ENCODE data around the gene FMN2. TPM values are rescaled to one million over a fixed set of nuclear protein-coding genes. Genes with fewer than 3 reads are reported as not detected.
"Not testable (repeated sequence)": the region's sequence is repeated elsewhere in the genome, so short reads cannot be mapped to it uniquely, and the experiment has no call there.

The FMN2 gene
- total and polyA plus RNA-seq, 8 donors: 0.20 to 2.1 (median 1.2) TPM

DNA sequence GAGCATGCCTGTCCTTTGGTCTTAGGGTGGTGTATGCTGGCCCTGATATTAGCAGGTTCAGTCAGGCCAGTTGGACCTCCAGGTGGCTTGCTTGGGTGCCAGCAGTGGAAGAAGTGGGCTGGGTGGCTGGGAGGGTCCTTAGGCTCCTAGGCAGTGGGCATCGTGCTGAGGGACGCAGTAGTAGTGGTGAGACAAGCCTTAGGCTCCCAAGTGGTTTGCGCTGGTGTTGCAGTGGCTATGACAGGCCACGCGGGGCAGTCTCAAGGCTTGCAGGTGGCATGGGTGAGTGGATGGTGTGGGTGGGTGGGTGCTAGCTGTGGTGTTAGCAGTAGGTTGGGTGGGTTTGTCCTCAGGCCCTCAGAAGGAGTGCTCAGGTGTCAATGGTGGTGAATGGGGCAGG, 162.3 kb downstream of the FMN2 start:
- intact Hi-C loops (cut with DNase I): no loop called here
- DNase-seq (peak in 1 of 4 donors; percentile 33), ATAC-seq (no peak)
- Histone ChIP-seq H3K27me3 (no peaks in the 10 kb centered on the region), H3K27ac (no peak overlapping the region), H3K4me3 (no peak overlapping the region), H3K36me3 (no peaks in the 10 kb centered on the region), H3K4me1 (no peaks in the 10 kb centered on the region), H3K9me3 (peaks cover 0 to 17% of the 10 kb centered on the region in 2 donors)
- TF ChIP-seq, protein P1, sequence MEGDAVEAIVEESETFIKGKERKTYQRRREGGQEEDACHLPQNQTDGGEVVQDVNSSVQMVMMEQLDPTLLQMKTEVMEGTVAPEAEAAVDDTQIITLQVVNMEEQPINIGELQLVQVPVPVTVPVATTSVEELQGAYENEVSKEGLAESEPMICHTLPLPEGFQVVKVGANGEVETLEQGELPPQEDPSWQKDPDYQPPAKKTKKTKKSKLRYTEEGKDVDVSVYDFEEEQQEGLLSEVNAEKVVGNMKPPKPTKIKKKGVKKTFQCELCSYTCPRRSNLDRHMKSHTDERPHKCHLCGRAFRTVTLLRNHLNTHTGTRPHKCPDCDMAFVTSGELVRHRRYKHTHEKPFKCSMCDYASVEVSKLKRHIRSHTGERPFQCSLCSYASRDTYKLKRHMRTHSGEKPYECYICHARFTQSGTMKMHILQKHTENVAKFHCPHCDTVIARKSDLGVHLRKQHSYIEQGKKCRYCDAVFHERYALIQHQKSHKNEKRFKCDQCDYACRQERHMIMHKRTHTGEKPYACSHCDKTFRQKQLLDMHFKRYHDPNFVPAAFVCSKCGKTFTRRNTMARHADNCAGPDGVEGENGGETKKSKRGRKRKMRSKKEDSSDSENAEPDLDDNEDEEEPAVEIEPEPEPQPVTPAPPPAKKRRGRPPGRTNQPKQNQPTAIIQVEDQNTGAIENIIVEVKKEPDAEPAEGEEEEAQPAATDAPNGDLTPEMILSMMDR (IDR thresholded peaks at IDR 0.05): no peak

DNA sequence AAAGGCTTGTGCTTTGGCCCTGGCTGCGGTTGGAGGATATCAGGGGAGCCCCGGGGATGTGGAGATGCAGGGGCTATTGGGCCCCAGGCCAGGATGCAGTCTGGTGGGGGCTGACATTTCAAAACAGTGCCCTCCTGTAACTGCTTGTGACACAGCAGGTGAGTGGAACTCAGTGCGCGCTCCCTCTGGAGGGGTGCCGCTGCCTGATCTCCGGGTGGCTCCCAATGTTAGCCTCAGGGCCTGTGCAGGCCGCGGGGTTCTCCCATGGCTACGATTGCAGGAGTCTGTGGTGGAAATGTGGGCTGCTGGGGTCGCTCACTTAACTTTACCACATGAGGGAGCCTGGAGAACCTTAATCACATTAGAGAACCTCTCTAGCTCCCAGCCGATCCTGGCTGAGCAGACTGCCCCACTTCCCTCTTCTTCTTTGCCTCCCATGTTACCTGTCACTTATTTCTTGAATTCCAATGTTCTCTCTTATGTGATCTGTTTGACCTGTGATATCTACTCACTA, 163.2 kb downstream of the FMN2 start:
- H3K4me1 ChIP-seq: no peaks in the 10 kb centered on the region
- DNase-seq: no peak
- peaks cover 0 to 17% of the 10 kb centered on the region in 2 donors for H3K9me3 ChIP-seq
- no peak overlapping the region for H3K4me3 ChIP-seq
- no peaks in the 10 kb centered on the region for H3K27me3 ChIP-seq
- H3K36me3 ChIP-seq: no peaks in the 10 kb centered on the region
- TF ChIP-seq, protein P1 (IDR thresholded peaks at IDR 0.05): no peak
- intact Hi-C loops (cut with DNase I): no loop called here
- H3K27ac ChIP-seq: no peak overlapping the region
- ATAC-seq: peak; percentile 31

DNA sequence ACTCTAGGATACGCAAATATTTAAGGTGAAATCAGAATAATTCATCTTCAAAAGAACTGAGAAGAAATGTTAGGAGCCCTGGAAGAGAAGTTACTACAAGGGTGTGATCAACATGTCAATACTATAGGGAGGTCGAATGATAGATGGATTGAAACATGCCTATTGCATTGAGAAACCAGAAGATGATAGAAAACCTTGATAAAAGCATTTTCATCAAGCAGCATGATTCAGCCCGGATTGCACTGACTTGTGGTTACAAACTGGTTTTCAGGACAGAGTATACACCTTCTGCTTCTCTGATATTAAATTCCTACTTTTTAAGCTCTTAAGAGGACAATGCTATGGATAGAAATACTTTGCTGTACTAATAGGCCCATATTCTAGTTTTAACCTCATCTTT, 164.2 kb downstream of the FMN2 start:
- Histone ChIP-seq H3K27ac (no peak overlapping the region), H3K27me3 (no peaks in the 10 kb centered on the region)
- intact Hi-C loops (cut with DNase I): no loop called here

DNA sequence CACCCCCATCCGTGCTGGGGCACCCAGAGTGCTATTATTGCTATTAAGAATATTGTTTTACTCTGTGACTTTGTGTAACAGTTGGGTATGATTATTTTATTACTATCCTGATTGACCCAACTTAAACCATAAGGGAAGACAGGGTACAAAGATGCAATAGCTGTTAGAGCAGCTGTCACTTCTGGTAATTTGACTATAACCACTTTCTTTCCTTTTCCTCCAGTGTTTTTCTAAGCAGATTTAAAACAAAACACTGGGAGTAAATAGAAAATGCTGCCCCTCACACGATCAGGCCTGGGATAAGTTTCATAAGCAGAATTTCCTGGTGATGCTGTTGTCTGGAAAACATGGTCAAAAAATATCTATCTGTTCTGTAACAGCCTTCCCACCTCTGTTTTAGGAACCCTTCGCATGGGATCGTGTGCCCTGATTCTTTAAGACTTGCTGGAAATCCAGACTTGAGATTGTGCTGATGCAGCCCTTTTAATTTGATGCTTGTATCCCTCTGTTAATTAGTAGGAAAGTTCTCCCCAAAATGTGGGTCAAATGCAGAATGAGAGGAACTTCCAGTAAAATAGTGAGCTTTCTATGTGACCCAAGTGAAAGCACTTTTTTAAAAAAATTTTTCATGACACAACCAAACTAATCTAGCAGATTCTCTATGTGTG, 165.3 kb downstream of the FMN2 start:
- no peaks in the 10 kb centered on the region for H3K36me3 ChIP-seq
- DNase-seq (no peak), ATAC-seq (no peak)
- TF ChIP-seq, protein P1 (IDR thresholded peaks at IDR 0.05): no peak
- no peaks in the 10 kb centered on the region for H3K27me3 ChIP-seq
- no peak overlapping the region for H3K27ac ChIP-seq
- H3K9me3 ChIP-seq: peaks cover 0 to 17% of the 10 kb centered on the region in 2 donors
- intact Hi-C loops (cut with DNase I): no loop called here
- no peaks in the 10 kb centered on the region for H3K4me1 ChIP-seq
- no peak overlapping the region for H3K4me3 ChIP-seq

More for the DNA sequence above, 164.2 kb downstream of the FMN2 start:
- H3K4me3 ChIP-seq: no peak overlapping the region
- H3K9me3 ChIP-seq: peaks cover 0 to 17% of the 10 kb centered on the region in 2 donors
- TF ChIP-seq, protein P1 (IDR thresholded peaks at IDR 0.05): no peak
- no peak for DNase-seq
- H3K4me1 ChIP-seq: no peaks in the 10 kb centered on the region
- no peak for ATAC-seq
- no peaks in the 10 kb centered on the region for H3K36me3 ChIP-seq

DNA sequence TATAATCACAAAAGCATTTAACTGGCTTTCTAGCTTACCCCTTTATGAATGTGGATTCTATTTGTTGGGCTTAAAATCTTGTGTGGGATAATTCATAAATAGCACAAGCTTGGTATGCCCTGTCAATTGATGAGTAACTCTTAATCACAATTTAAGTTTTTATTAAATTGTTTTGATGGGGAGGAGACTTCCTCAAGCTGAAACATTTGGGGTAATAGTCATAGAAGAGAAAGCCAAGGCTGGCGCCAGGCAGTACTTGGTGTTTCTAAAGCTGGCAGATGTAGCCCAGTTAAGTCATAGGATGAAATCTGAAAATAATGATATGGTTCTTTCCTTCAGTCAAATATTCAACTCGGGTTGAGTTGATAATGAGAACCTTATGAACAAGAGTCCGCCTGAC, 167.2 kb downstream of the FMN2 start:
- TF ChIP-seq, protein P1 (IDR thresholded peaks at IDR 0.05): no peak
- ATAC-seq (no peak), DNase-seq (no peak)
- Histone ChIP-seq H3K27me3 (no peaks in the 10 kb centered on the region), H3K27ac (no peak overlapping the region), H3K4me3 (no peak overlapping the region), H3K9me3 (peaks cover 0 to 12% of the 10 kb centered on the region in 2 donors), H3K4me1 (no peaks in the 10 kb centered on the region), H3K36me3 (no peaks in the 10 kb centered on the region)
- intact Hi-C loops (cut with DNase I): no loop called here

DNA sequence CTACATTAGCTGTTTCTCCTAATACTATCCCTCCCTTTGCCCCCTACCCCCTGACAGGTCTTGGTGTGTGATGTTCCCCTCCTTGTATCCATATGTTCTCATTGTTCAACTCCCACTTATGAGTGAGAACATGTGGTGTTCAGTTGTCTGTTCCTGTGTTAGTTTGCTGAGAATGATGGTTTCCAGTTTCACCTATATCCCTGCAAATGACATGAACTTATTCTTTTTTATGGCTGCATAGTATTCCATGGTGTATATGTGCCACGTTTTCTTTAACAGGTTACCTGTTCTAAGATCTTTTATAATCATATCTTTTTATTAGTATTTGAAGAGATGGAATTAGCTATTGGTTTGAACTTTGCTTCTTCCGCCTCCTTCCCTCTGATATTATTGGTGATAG, 172.8 kb downstream of the FMN2 start:
- intact Hi-C loops (cut with DNase I); H3K4me3 ChIP-seq; H3K36me3 ChIP-seq; H3K4me1 ChIP-seq; ATAC-seq; DNase-seq; H3K27me3 ChIP-seq; H3K27ac ChIP-seq: not testable (repeated sequence)
- peaks cover 0 to 21% of the 10 kb centered on the region in 2 donors for H3K9me3 ChIP-seq

All from left lung (tissue), 10 donors.